DMS 273 (cell line): ENCODE data around the gene CIP2A.
"Not testable (repeated sequence)": the region's sequence is repeated elsewhere in the genome, so short reads cannot be mapped to it uniquely, and the experiment has no call there.

Experiments used
- DNase-seq: peaks from one replicate; lab custom pipeline; 2025; ENCODE audit not compliant: unreplicated experiment; lab: John Stamatoyannopoulos, UW

CIP2A gene

GRCh38 chr3:108589081-108589997, at the start of gene CIP2A, which contains the start of gene DZIP3:
CIP2A (minus strand) TSS chr3:108589438; CDS start chr3:108589375, 63 bp downstream.
DZIP3 (plus strand) TSS chr3:108589722; CDS start chr3:108605407, 15,685 bp downstream.
- DNase-seq = peak; percentile 99

GRCh38 chr3:108629974-108630373, 40.7 kb upstream of the CIP2A start:
- no peak for DNase-seq

- DNase-seq = peak; percentile 93
These were observed 34.3 kb upstream of the CIP2A start for GRCh38 chr3:108623504-108623903.

GRCh38 chr3:108620250-108620649, 31.0 kb upstream of the CIP2A start:
- peak; percentile 5 for DNase-seq

- DNase-seq = not testable (repeated sequence)
These were observed 26.9 kb upstream of the CIP2A start for GRCh38 chr3:108616090-108616489.

GRCh38 chr3:108610651-108611050, 21.4 kb upstream of the CIP2A start:
- no peak for DNase-seq

- no peak for DNase-seq
These were observed 19.5 kb upstream of the CIP2A start for GRCh38 chr3:108608750-108609149.

GRCh38 chr3:108605491-108605890, 16.3 kb upstream of the CIP2A start:
- no peak for DNase-seq

- DNase-seq = no peak
These were observed 15.8 kb upstream of the CIP2A start for GRCh38 chr3:108605028-108605427.

GRCh38 chr3:108603691-108604090, 14.5 kb upstream of the CIP2A start:
- DNase-seq = no peak

- no peak for DNase-seq
These were observed 13.7 kb upstream of the CIP2A start for GRCh38 chr3:108602935-108603294.

GRCh38 chr3:108602249-108602934, 13.2 kb upstream of the CIP2A start:
- no peak for DNase-seq

GRCh38 chr3:108599677-108600409, 10.6 kb upstream of the CIP2A start:
- no peak for DNase-seq

- DNase-seq = no peak
These were observed 9.1 kb upstream of the CIP2A start for GRCh38 chr3:108598375-108598774.

GRCh38 chr3:108595321-108595720, 6.1 kb upstream of the CIP2A start:
- DNase-seq = no peak

GRCh38 chr3:108590460-108590859, 1.2 kb upstream of the CIP2A start:
- peak; percentile 10 for DNase-seq

- DNase-seq = no peak
These were observed 723 bp upstream of the CIP2A start for GRCh38 chr3:108589998-108590323.

- DNase-seq = no peak
These were observed 637 bp downstream of the CIP2A start for GRCh38 chr3:108588601-108589000.

- DNase-seq = no peak
These were observed 11.2 kb downstream of the CIP2A start for GRCh38 chr3:108578064-108578463.

- DNase-seq = peak; percentile 73
These were observed 19.9 kb downstream of the CIP2A start for GRCh38 chr3:108569336-108569735.

- no peak for DNase-seq
These were observed 22.6 kb downstream of the CIP2A start for GRCh38 chr3:108566599-108566998.

GRCh38 chr3:108565506-108565905, 23.7 kb downstream of the CIP2A start:
- no peak for DNase-seq
